GM21381 (cell line): Measurements from ENCODE around the gene TGFBR1.

Experiments
- ATAC-seq: cut with Tn5 transposase; IDR thresholded peaks from one replicate; pipeline ENCODE4 v1.9.1; 2021; ENCODE audit warnings: mild to moderate bottlenecking, moderate library complexity; ENCODE audit not compliant: unreplicated experiment

The TGFBR1 gene

DNA sequence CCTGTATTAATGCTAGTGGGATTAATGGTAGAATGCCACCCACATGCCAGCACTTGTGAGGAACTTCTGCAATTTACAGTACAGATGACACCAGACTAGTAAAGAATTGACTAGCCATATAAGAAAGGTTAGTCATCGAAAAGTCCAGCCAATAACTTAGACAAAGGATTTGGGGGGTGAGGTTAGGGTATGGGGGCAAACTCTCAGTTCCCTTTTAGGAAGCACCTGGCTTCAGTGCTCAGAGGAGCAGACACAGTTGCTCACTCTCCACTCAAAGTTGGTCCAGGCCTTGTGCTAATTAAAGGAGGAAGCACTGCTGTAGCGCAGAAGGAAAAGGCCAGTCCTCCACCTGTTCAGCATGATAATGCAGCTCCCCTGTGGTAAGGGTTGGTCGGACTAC, 25.2 kb downstream of the TGFBR1 start:
- ATAC-seq, result peak; percentile 59

DNA sequence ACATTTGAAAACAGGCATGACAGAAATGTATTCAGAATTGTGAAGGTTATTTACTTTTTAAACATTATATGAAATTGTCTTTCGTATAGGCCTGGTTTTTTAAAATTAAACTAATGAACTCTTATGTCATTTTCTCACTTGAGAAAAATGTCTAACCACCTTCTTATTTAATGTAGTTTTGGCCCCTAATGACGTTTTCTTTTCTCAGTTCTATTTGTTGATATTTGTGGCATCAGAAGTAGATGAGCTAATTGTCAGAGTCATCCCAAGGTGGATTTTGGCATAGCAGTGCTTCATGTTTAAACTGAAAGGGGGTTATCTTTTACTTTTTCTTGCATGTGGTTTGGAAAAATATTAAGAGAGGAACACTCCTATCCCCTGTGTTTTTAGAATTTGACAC, 28.2 kb downstream of the TGFBR1 start:
- ATAC-seq, result no peak

DNA sequence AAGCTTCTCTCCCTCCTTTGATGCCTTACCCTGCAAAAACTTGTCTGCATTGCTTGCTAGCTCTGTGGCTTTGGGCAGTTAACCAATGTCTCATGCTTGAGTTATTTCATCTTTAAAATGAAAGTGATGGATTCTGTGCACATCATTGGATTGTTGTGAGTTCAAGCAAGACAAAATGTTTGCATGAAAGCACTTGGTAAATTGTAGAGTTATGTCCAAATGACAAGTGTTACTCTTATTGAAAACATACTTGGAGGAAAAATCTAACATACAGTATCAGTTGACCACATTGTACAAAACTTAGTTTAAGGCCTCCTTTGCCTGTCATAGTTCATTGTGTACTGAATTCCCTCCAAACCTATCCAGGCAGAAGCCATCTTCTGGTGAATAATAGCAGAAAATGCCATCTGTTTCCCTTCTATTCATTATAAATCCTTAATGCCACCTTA, 30.0 kb downstream of the TGFBR1 start:
- ATAC-seq, result no peak

DNA sequence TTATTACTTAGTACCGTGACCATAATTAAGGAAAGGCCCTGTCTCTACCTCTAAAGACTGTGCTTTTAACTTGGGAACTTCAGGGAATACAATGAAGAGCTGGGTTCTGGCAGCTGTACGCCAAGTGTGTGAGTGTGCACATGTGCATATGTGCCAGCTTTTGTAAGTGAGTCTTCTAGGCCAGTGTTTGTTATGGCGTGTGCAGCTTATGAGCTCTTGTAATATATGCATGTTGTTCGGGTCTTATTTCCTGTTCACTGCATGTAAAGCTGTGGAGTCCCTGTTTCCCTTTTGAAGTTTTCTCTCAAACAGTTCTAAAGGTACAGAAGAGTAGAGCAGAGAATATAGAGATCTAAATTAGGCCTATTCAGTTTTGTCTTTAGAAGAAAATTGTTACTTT, 30.5 kb downstream of the TGFBR1 start:
- no peak for ATAC-seq

DNA sequence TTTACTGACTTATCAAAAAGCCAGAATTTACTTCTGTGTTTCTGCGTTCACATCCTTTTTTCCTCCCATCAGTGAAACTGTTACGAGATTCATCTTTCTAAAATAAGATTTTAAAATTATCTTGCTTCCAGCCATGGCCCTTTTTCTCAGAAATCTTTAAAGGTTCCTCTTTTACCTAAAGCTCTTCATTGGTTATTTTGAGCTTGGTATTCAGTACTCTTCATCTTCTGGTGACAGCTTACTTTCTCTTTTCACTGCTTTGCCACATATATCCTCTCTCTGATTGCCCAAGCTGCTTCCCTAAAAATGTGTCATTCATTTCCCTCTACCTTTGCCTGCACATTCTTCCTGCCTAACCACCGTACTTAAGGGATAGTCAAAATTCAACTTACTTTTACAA, 32.3 kb downstream of the TGFBR1 start:
- no peak for ATAC-seq

DNA sequence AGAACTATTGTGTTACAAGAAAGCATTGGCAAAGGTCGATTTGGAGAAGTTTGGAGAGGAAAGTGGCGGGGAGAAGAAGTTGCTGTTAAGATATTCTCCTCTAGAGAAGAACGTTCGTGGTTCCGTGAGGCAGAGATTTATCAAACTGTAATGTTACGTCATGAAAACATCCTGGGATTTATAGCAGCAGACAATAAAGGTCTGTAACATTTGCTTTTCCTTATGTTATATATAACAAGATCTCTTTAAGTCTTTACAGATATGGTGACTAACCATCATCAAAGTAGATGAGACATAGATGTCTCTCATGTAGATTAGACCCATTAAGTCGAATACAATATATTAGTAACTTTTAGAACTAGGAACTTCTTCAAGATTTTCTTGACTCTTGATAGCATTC, 33.0 kb downstream of the TGFBR1 start:
- ATAC-seq, result no peak

DNA sequence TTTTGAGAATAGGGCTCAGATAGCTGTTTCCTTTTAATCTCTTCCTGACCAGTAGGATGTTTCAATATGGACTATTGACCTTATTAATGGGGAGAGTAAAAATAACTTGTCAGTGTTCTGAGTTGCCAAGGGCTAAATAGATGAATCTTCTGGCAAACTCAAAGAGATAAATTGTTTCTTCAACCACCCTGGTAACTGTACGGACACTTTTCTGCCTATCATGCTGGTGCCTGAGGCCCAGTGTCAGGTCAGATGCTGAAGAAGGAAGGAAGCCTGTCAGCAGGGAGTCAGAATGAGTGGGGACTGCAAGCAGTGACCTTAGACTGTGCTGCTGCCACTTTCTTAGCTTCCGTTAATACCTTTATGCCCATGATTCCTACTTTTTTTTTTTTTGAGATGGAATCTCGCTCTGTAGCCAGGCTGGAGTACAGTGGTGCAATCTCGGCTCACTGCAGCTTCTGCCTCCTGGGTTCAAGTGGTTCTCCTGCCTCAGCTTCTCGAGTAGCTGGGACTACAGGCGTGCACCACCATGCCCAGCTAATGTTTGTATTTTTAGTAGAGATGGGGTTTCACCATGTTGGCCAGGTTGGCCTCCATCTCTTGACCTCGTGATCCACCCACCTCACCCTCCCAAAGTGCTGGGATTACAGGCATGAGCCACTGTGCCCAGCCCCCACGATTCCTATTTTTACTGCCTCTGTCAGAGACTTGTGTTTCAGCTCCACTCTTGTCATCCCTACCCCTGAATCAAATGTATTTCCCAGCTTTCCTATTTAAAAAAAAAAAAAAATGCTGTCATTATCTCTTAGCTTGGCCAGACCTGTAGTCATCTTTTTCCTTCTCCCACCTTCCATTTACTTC, 33.7 kb downstream of the TGFBR1 start:
- ATAC-seq, result no peak

DNA sequence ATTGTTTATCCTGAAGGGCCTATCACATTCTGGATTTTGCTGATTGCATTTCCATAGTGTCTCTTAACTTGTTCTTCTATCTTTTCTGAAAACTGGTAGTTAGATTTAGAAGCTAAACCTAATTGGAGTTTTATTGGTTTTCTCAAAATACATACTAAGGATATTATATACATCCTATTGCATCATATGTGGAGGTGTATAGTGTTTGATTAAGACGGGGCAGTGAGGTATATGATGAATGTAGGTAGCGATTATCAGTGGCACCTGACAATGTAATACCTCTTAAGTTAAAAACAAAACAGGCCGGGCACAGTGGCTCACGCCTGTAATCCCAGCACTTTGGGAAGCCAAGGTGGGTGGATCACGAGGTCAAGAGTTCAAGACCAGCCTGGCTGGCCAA, 35.0 kb downstream of the TGFBR1 start:
- no peak for ATAC-seq

DNA sequence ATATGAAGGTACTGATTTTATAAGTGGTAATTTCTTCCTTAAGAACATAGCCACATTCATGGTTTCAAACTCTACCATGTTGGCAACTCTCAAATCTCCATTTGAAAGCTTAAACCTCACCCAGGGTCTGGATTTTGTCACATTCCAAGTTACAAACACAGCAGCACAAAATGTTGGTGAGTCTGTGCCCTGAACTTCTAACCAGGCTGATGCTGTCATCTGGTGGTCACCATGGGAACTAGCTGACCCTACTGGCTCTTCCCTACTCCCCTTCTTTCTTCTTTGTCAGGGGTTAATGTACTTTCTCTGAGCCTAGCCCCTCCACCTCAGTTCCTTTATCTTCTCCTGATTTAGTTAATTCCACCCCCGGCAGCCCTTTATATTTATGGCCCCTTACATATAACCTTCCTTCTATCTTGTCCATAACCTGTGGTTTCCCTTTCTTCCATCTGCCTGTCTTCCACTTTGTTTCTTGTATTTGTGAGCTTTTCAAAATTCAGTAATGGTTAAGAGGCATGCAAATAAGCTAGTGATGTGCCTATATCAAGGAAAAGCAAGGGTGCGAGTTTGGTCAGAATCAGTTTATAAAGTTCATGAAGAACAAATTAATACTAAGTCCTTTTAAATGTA, 35.9 kb downstream of the TGFBR1 start:
- ATAC-seq, result no peak

DNA sequence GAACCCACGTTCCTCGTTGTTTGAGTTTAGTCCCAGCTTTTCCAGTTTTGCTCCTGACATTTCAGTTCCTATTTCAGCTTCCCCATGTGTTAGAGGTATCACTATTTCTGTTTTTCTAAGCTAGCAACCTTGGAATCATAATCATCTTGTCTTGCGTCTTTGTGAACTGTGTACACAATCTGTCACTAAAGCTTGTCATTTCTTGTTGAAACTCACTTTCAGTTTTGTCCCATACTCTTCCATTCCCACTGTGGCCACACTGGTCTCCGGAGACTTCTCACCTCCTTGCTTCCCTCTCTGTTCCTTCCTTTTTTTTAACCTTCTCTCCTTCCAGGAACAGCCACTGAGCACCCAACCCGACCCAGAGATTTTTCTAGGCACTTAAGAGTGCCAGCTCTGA, 36.9 kb downstream of the TGFBR1 start:
- no peak for ATAC-seq

DNA sequence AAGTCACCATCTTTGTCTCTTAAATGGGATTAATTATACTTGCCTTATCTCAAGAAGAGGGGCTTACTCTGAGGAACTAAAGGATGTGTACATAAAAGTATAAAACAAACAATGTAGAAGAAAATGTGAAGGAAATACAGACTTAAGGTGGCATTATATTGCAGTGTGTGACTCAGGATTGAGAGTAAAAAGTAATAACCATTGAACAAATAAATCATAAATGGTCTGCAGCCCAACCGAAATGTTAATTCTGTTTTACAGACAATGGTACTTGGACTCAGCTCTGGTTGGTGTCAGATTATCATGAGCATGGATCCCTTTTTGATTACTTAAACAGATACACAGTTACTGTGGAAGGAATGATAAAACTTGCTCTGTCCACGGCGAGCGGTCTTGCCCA, 37.4 kb downstream of the TGFBR1 start:
- ATAC-seq, result no peak

DNA sequence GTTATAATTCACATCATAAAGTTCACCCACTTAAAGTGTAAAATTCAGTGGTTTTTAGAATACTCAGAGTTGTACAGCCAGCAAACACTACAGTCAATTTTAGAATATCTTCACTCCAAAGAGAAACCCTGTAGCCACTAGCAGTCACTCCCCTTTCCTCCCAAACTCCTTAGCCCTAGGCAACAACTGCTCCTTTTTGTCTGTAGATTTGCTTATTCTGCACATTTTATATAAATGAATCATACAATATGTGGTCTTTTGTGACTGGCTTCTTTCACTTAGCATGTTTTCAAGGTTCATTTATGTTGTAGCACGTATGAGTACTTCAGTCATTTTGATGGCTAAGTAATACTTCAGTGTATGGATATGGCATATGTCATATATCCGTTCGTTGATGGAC, 38.7 kb downstream of the TGFBR1 start:
- no peak for ATAC-seq

DNA sequence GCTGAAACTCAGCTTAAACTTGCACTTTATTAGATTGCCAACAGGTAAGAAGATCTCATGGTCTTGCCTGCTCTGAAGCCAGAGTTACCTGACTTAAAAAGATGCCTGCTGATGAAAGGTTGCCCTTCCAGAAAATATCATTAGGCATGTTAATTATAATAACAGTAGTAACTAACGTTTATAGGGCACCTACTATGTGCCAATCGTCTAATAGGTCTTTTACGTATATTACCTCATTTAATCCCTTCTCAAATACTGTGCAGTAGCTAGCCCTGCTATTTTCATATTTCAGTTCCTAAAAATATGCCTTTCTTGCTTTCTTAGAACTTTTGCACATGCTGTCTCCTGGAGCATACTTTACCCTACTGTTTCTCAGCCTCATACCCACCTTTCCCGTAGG, 40.1 kb downstream of the TGFBR1 start:
- no peak for ATAC-seq

DNA sequence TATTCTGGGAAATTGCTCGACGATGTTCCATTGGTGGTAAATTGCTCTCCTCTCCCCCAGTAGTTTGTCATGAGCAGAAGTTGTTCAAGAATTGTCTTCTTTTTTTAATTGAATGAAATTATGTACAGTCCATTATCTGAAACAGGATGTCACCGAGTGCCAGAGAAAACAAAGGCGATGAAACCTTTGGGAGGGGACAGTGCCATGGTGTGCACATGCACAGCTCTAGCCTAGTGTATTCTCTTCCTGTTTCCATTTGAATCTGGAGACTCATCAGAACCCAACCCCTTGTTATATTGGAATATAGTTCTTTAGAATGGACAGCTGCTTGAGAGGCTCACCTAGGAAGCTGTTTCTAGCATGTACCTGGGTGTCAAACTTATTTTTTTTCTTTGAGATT, 41.7 kb downstream of the TGFBR1 start:
- ATAC-seq, result no peak

DNA sequence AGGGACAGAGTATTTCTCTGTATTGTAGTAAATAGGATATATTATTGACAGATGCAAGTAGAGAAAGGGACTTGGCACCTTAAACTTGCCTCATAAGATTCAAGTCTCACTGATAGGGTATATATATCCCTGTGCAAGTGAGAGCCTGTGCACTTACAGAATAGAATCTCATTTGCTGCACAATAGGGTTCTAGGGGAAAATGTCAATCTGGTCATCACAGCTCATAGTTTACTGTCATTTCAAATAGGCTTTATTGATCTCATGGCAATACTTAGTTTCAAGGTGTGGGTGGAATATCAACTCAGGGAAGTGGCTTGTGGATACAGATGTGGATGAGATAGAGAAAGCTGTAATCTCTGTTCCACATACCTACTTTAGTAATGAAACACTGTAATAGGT, 42.3 kb downstream of the TGFBR1 start:
- no peak for ATAC-seq

DNA sequence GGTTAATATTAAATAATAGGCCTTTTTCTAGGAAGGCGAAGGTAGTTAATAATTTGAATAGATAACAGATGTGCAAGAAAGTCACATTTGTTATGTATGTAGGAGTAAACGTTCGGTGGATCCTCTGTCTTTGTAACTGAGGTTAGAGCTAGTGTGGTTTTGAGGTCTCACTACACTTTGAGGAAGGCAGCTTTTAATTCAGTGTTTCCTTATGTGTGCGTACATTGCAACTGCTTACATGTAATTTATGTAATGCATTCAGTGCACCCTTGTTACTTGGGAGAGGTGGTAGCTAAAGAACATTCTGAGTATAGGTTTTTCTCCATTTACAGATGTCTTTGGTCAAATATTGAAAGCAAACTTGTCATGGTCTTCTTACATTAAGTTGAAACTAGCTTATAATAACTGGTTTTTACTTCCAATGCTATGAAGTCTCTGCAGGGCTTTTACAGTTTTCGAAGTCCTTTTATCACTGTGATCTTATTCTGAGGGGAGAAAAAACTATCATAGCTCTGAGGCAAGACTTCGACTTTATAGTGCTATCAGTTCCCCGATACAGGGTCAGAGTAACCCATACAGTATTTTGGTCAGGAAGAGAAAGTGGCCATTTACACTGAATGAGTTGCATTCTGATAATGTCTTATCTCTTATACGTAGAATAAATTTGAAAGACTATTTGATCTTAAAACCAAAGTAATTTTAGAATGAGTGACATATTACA, 45.7 kb downstream of the TGFBR1 start:
- ATAC-seq, result no peak

DNA sequence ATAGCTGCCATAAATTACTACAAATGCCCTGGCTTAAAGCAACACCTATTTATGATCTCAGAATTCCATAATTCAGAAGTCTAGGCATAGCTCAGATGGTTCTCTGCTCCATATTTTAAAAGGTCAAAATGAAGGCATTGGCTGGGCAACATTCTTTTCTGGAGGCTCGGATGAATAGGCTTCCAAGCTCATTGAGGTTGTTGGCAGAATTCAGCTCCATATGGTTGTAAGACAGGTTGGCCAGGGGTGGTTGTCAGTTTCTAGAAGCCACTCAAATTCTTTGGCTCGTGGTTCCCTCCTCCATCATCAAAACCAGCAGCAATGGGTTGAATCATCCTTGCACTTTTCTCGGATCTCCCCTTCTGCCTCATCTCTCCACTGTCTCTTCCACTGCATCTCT, 49.4 kb downstream of the TGFBR1 start:
- ATAC-seq, result no peak

DNA sequence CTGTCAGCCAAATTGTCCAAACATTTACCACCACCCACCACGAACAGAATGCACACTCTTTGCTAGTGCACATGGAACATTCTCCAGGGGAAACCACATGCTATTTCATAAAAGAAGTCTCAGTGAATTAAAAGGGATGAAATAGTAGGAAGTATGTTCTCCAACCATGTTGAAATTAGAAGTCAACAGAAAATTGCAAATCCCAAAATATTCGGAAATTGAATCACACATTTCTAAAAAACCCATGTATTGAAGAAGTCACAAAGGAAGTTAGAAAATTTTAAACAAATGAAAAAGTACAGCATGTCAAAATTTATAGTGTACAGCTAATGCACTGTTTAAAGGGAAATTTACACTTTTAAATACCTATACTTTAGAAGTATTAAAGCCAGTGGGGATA, 50.8 kb downstream of the TGFBR1 start:
- ATAC-seq, result no peak

DNA sequence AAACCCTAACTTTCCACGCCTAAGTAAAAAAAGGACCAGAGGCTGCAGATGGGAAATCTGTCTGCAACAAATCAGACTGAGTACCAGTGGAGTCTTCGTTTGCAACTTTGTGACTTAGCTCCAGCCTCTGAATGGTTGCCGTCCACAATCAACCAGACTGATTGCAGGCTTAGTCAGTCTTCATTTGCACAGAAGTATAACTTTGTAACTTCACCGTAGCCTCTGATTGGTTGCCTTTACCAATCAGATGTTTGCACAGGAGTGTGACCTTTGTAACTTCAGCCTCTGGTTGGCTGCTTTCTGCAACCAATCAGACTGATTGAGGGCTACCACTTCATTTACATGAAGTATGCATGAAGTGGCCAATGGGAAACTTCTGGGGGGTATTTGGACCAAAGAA, 53.7 kb downstream of the TGFBR1 start:
- no peak for ATAC-seq

DNA sequence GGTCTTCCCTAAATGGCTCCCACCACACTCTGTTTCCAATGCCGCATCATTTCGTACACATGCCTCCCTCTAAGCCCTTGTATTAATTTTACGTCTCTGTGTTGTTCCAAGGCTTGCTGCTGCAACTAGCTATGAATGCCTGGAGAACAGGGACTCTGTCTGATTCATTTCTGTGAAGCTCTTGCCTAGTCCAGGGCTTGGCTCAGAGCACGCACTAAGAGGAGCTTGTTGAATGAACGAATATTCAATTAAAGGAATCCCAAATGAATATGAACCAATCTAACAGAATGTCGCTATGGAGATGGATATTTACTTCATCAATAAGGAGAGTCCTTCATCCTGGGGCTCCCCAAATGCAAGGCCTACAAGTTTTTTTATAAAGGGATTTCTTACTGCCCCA, 55.3 kb downstream of the TGFBR1 start:
- no peak for ATAC-seq

DNA sequence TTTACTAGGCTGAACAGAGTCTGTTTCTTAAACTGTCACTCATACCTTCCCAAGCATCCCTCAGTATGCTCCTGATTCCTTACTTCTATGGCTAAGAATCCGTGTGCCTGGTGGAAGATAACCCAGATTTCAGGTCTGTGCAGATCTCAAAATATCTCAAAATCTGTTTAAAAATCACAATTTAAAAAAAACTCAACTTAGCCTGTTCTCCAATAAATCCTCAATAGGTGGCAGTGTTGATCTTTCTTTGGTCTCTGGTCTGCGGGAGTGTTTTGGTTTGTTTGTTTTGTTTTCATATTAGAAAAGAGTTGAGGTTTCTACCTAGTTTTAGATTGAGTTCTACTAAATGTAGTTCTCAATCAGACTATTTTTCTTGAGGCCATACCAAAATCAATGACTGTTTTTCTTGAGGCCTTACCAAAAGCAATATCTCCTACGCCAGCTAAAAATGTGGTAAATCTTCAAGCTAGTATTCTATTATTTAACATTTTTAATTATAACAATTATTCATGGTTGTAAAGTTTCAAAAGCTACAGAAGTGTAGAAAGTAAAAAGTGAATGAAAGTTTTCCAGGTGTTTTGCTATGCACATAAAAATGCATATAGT, 57.9 kb downstream of the TGFBR1 start:
- no peak for ATAC-seq

DNA sequence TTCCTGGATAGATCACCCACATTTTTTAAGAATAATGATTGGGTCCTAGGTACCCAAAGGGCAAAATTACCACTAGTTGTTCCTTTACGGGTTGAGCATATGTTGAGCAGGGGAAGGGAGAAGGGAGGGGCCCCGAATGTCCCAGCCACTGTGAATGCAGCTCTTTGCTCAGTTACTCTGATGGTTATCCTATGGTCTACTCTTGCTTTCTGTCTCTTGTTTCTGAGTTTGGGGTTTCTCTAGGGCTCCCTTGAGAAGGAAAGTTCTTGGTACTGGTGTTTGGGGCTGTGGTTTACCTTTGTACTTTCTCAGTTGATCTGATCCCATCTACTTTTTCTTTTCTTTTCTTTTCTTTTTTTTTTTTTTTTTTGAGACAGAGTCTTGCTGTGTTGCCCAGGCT, 61.2 kb downstream of the TGFBR1 start:
- no peak for ATAC-seq
